GM23338 (cell line): Measurements from ENCODE around the gene PCBP3. TPM values are rescaled to one million over a fixed set of nuclear protein-coding genes. Genes with fewer than 3 reads are reported as not detected.

Experiments used
- ATAC-seq: fragments of 200-7000 bp; cut with Tn5 transposase; 3 replicates; pipeline ENCODE4 v1.9.1; 2020
- DNase-seq: peaks from one replicate; pipeline ENCODE4 v3.0.0-alpha.2; 2015; ENCODE audit warnings: low spot score
- H2AFZ ChIP-seq: fragments of 200-600 bp; sonication (generic); 2 replicates; pipeline ENCODE4 v1.8.0; 2016; ENCODE audit warnings: antibody characterized with exemption, mild to moderate bottlenecking, moderate library complexity
- H3F3A ChIP-seq: fragments of 200-600 bp; sonication (generic); replicated peaks from 2 replicates; pipeline ENCODE4 v1.8.0; 2017; ENCODE audit warnings: antibody characterized with exemption, mixed run types, low read depth
- H3K27ac ChIP-seq: fragments of 200-600 bp; sonication (generic); 2 replicates; pipeline ENCODE4 v1.6.1; 2016; ENCODE audit warnings: low read depth
- H3K27me3 ChIP-seq: fragments of 200-600 bp; sonication (generic); 2 replicates; pipeline ENCODE4 v1.8.0; 2016; ENCODE audit warnings: mild to moderate bottlenecking, mixed run types, moderate library complexity; ENCODE audit not compliant: insufficient read depth
- H3K36me3 ChIP-seq: fragments of 200-600 bp; sonication (generic); 2 replicates; pipeline ENCODE4 v1.8.0; 2016; ENCODE audit warnings: mild to moderate bottlenecking; ENCODE audit not compliant: insufficient read depth
- H3K4me1 ChIP-seq: fragments of 200-600 bp; sonication (generic); 2 replicates; pipeline ENCODE4 v1.8.0; 2016; ENCODE audit warnings: mild to moderate bottlenecking, moderate library complexity; ENCODE audit not compliant: insufficient read depth
- H3K4me2 ChIP-seq: fragments of 200-600 bp; sonication (generic); 2 replicates; pipeline ENCODE4 v1.7.1; 2017; ENCODE audit warnings: mixed run types
- H3K4me3 ChIP-seq: fragments of 200-600 bp; sonication (generic); 2 replicates; pipeline ENCODE4 v1.6.1; 2016; ENCODE audit warnings: mixed run types
- H3K79me2 ChIP-seq: fragments of 200-600 bp; sonication (generic); replicated peaks from 2 replicates; pipeline ENCODE4 v1.8.0; 2017; ENCODE audit warnings: mild to moderate bottlenecking; ENCODE audit not compliant: insufficient read depth
- H3K9me2 ChIP-seq: fragments of 200-600 bp; sonication (generic); 2 replicates; pipeline ENCODE4 v1.8.0; 2017; ENCODE audit not compliant: insufficient read depth
- H4K20me1 ChIP-seq: fragments of 200-600 bp; sonication (generic); replicated peaks from 2 replicates; pipeline ENCODE4 v1.8.0; 2017; ENCODE audit warnings: mild to moderate bottlenecking; ENCODE audit not compliant: insufficient read depth
- H3K27ac Mint-ChIP-seq: 2 replicates; pipeline ENCODE4 v1.8.0; 2020; ENCODE audit warnings: inconsistent platforms, mild to moderate bottlenecking, moderate library complexity, mixed read lengths
- H3K27me3 Mint-ChIP-seq: 3 replicates; pipeline ENCODE4 v1.8.0; 2022; ENCODE audit warnings: low read depth, mild to moderate bottlenecking, moderate library complexity, mixed read lengths, inconsistent platforms; ENCODE audit not compliant: insufficient read depth, poor library complexity
- H3K36me3 Mint-ChIP-seq: 3 replicates; pipeline ENCODE4 v1.8.0; 2021; ENCODE audit warnings: low read depth, mild to moderate bottlenecking, inconsistent platforms, moderate library complexity, mixed read lengths
- H3K4me1 Mint-ChIP-seq: 3 replicates; pipeline ENCODE4 v1.8.0; 2020; ENCODE audit warnings: mild to moderate bottlenecking, inconsistent platforms, mixed read lengths
- H3K4me3 Mint-ChIP-seq: 3 replicates; pipeline ENCODE4 v1.8.0; 2021; ENCODE audit warnings: moderate library complexity, mild to moderate bottlenecking, inconsistent platforms, mixed read lengths
- H3K9me3 Mint-ChIP-seq: 3 replicates; pipeline ENCODE4 v1.8.0; 2020; ENCODE audit warnings: moderate library complexity, mild to moderate bottlenecking, inconsistent platforms, mixed read lengths
- CREB1 ChIP-seq: fragments of 250-450 bp; sonication (Bioruptor Pico); IDR thresholded peaks from 2 replicates; pipeline ENCODE4 v1.5.0; 2020; ENCODE audit warnings: low read depth, mild to moderate bottlenecking, moderate library complexity
- EZH2 ChIP-seq: fragments of 200-600 bp; sonication (generic); IDR thresholded peaks from one replicate; pipeline ENCODE4 v1.8.0; 2017; ENCODE audit warnings: antibody characterized with exemption, mild to moderate bottlenecking, low read depth; ENCODE audit not compliant: unreplicated experiment
- EZH2phosphoT487 ChIP-seq: fragments of 200-600 bp; sonication (generic); IDR thresholded peaks from one replicate; pipeline ENCODE4 v1.8.1; 2018; ENCODE audit warnings: antibody characterized with exemption; ENCODE audit not compliant: unreplicated experiment
- JUNB ChIP-seq: IDR thresholded peaks from one replicate; pipeline ENCODE4 v1.6.1; 2016; ENCODE audit warnings: antibody characterized with exemption; ENCODE audit not compliant: unreplicated experiment
- NANOG ChIP-seq: IDR thresholded peaks from 2 replicates; pipeline ENCODE4 v1.6.1; 2016; ENCODE audit warnings: antibody characterized with exemption, borderline replicate concordance
- POLR2AphosphoS5 ChIP-seq: IDR thresholded peaks from 2 replicates; pipeline ENCODE4 v1.6.1; 2016; ENCODE audit warnings: antibody characterized with exemption, low read depth
- STAT1 ChIP-seq: IDR thresholded peaks from one replicate; pipeline ENCODE4 v1.6.1; 2016; ENCODE audit warnings: antibody characterized with exemption; ENCODE audit not compliant: unreplicated experiment
- ZNF114 ChIP-seq: fragments of 250-450 bp; sonication (Bioruptor Pico); IDR thresholded peaks from 2 replicates; pipeline ENCODE4 v1.5.0; 2020; ENCODE audit warnings: mild to moderate bottlenecking, moderate library complexity
- ZNF331 ChIP-seq: fragments of 250-450 bp; sonication (Bioruptor Pico); IDR thresholded peaks from 2 replicates; pipeline ENCODE4 v1.5.0; 2020; ENCODE audit warnings: low read depth, mild to moderate bottlenecking, moderate library complexity
- polyA plus RNA-seq: library from polyadenylated mRNA; unstranded; fragments of >200 nt; fragmentation: Nextera tagmentation; extraction: Ambion mirVana; gene quantifications from 2 replicates; pipeline ENCODE4 v1.2.1, GENCODE V29; 2016
- total RNA-seq: library from RNA; depleted of rRNA; stranded (reverse); fragments of >200 nt; shearing (Covaris generic); gene quantifications from 2 replicates; pipeline ENCODE4 v1.2.3, GENCODE V29; 2014
- TF ChIP-seq, protein P1 (sequence below): IDR thresholded peaks from one replicate; pipeline ENCODE4 v1.6.1; 2018; ENCODE audit warnings: antibody characterized with exemption; ENCODE audit not compliant: unreplicated experiment
- TF ChIP-seq, protein P2 (sequence below), 2 experiments: fragments of 200-600 bp in 1 of 2; sonication (generic) in 1 of 2; conservative IDR thresholded peaks; 2 replicates each; pipeline versions ENCODE4 v1.5.1 to v1.6.1; 2016 to 2017; ENCODE audit warnings: antibody characterized with exemption in 2 of 2, low read depth in 2 of 2, mild to moderate bottlenecking in 2 of 2, moderate library complexity in 1 of 2
- TF ChIP-seq, protein P3 (sequence below): fragments of 250-450 bp; sonication (Bioruptor Pico); IDR thresholded peaks from 2 replicates; pipeline ENCODE4 v1.5.0; 2020; ENCODE audit warnings: mild to moderate bottlenecking, moderate library complexity
- TF ChIP-seq, protein P4 (sequence below): IDR thresholded peaks from 2 replicates; pipeline ENCODE4 v1.6.1; 2016; ENCODE audit warnings: antibody characterized with exemption

Gene PCBP3
- total and polyA plus RNA-seq, 2 experiments from 2014 or later = 7.1 to 9.1 TPM

DNA sequence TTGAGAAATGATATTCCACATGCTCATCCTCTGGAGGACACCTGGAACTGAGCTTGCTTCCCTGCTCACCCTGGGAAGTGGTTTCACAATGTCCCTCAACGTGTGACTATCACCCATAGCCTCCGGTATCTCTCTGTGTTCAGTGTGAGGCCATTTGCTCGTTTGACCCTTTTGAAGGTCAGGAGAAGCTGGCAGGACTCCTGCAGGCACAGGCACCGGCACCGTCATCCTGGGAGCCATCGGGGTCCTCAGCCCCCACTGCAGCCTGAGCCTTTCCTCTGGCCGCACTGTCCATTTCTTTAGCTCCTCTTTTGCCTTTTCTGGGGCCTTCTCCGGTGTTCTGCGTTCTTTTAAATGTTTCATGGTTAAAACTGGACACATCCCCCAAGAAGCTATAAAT, 178.5 kb downstream of the PCBP3 start:
- Mint-ChIP-seq H3K27me3 (peaks cover 7% of the 10 kb centered on the region), H3K36me3 (no peaks in the 10 kb centered on the region), H3K4me1 (peaks cover 29% of the 10 kb centered on the region), H3K4me3 (no peak overlapping the region), H3K27ac (no peak overlapping the region), H3K9me3 (no peaks in the 10 kb centered on the region)
- Histone ChIP-seq H3K36me3 (no peaks in the 10 kb centered on the region), H3F3A (no peaks in the 10 kb centered on the region), H3K27me3 (no peaks in the 10 kb centered on the region), H3K9me2 (no peaks in the 10 kb centered on the region), H3K79me2 (no peaks in the 10 kb centered on the region), H3K27ac (no peak overlapping the region), H4K20me1 (no peaks in the 10 kb centered on the region), H3K4me3 (no peak overlapping the region), H3K4me1 (peaks cover 4% of the 10 kb centered on the region), H3K4me2 (no peak overlapping the region), H2AFZ (no peak overlapping the region)
- DNase-seq (no peak), ATAC-seq (no peak)
- TF ChIP-seq CREB1 (CRISPR knock-in tag) = no peak
- no peak for TF ChIP-seq ZNF331
- no peak for TF ChIP-seq ZNF114 (CRISPR knock-in tag)
- TF ChIP-seq, protein P1, sequence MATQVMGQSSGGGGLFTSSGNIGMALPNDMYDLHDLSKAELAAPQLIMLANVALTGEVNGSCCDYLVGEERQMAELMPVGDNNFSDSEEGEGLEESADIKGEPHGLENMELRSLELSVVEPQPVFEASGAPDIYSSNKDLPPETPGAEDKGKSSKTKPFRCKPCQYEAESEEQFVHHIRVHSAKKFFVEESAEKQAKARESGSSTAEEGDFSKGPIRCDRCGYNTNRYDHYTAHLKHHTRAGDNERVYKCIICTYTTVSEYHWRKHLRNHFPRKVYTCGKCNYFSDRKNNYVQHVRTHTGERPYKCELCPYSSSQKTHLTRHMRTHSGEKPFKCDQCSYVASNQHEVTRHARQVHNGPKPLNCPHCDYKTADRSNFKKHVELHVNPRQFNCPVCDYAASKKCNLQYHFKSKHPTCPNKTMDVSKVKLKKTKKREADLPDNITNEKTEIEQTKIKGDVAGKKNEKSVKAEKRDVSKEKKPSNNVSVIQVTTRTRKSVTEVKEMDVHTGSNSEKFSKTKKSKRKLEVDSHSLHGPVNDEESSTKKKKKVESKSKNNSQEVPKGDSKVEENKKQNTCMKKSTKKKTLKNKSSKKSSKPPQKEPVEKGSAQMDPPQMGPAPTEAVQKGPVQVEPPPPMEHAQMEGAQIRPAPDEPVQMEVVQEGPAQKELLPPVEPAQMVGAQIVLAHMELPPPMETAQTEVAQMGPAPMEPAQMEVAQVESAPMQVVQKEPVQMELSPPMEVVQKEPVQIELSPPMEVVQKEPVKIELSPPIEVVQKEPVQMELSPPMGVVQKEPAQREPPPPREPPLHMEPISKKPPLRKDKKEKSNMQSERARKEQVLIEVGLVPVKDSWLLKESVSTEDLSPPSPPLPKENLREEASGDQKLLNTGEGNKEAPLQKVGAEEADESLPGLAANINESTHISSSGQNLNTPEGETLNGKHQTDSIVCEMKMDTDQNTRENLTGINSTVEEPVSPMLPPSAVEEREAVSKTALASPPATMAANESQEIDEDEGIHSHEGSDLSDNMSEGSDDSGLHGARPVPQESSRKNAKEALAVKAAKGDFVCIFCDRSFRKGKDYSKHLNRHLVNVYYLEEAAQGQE = no peak
- no peak for TF ChIP-seq JUNB
- TF ChIP-seq STAT1 = no peak
- no peak for TF ChIP-seq NANOG
- no peak for TF ChIP-seq EZH2
- no peak for TF ChIP-seq EZH2phosphoT487
- no peak for TF ChIP-seq POLR2AphosphoS5
- TF ChIP-seq, protein P2, sequence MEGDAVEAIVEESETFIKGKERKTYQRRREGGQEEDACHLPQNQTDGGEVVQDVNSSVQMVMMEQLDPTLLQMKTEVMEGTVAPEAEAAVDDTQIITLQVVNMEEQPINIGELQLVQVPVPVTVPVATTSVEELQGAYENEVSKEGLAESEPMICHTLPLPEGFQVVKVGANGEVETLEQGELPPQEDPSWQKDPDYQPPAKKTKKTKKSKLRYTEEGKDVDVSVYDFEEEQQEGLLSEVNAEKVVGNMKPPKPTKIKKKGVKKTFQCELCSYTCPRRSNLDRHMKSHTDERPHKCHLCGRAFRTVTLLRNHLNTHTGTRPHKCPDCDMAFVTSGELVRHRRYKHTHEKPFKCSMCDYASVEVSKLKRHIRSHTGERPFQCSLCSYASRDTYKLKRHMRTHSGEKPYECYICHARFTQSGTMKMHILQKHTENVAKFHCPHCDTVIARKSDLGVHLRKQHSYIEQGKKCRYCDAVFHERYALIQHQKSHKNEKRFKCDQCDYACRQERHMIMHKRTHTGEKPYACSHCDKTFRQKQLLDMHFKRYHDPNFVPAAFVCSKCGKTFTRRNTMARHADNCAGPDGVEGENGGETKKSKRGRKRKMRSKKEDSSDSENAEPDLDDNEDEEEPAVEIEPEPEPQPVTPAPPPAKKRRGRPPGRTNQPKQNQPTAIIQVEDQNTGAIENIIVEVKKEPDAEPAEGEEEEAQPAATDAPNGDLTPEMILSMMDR (conservative IDR thresholded peaks at IDR 0.05; ENCODE audit: low read depth in 2 of 2) = no peak
- TF ChIP-seq, protein P3, sequence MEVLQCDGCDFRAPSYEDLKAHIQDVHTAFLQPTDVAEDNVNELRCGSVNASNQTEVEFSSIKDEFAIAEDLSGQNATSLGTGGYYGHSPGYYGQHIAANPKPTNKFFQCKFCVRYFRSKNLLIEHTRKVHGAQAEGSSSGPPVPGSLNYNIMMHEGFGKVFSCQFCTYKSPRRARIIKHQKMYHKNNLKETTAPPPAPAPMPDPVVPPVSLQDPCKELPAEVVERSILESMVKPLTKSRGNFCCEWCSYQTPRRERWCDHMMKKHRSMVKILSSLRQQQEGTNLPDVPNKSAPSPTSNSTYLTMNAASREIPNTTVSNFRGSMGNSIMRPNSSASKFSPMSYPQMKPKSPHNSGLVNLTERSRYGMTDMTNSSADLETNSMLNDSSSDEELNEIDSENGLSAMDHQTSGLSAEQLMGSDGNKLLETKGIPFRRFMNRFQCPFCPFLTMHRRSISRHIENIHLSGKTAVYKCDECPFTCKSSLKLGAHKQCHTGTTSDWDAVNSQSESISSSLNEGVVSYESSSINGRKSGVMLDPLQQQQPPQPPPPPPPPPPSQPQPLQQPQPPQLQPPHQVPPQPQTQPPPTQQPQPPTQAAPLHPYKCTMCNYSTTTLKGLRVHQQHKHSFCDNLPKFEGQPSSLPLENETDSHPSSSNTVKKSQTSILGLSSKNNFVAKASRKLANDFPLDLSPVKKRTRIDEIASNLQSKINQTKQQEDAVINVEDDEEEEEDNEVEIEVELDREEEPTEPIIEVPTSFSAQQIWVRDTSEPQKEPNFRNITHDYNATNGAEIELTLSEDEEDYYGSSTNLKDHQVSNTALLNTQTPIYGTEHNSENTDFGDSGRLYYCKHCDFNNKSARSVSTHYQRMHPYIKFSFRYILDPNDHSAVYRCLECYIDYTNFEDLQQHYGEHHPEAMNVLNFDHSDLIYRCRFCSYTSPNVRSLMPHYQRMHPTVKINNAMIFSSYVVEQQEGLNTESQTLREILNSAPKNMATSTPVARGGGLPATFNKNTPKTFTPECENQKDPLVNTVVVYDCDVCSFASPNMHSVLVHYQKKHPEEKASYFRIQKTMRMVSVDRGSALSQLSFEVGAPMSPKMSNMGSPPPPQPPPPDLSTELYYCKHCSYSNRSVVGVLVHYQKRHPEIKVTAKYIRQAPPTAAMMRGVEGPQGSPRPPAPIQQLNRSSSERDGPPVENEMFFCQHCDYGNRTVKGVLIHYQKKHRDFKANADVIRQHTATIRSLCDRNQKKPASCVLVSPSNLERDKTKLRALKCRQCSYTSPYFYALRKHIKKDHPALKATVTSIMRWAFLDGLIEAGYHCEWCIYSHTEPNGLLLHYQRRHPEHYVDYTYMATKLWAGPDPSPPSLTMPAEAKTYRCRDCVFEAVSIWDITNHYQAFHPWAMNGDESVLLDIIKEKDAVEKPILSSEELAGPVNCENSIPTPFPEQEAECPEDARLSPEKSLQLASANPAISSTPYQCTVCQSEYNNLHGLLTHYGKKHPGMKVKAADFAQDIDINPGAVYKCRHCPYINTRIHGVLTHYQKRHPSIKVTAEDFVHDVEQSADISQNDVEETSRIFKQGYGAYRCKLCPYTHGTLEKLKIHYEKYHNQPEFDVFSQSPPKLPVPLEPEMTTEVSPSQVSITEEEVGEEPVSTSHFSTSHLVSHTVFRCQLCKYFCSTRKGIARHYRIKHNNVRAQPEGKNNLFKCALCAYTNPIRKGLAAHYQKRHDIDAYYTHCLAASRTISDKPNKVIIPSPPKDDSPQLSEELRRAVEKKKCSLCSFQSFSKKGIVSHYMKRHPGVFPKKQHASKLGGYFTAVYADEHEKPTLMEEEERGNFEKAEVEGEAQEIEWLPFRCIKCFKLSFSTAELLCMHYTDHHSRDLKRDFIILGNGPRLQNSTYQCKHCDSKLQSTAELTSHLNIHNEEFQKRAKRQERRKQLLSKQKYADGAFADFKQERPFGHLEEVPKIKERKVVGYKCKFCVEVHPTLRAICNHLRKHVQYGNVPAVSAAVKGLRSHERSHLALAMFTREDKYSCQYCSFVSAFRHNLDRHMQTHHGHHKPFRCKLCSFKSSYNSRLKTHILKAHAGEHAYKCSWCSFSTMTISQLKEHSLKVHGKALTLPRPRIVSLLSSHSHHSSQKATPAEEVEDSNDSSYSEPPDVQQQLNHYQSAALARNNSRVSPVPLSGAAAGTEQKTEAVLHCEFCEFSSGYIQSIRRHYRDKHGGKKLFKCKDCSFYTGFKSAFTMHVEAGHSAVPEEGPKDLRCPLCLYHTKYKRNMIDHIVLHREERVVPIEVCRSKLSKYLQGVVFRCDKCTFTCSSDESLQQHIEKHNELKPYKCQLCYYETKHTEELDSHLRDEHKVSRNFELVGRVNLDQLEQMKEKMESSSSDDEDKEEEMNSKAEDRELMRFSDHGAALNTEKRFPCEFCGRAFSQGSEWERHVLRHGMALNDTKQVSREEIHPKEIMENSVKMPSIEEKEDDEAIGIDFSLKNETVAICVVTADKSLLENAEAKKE = no peak
- TF ChIP-seq, protein P4, sequence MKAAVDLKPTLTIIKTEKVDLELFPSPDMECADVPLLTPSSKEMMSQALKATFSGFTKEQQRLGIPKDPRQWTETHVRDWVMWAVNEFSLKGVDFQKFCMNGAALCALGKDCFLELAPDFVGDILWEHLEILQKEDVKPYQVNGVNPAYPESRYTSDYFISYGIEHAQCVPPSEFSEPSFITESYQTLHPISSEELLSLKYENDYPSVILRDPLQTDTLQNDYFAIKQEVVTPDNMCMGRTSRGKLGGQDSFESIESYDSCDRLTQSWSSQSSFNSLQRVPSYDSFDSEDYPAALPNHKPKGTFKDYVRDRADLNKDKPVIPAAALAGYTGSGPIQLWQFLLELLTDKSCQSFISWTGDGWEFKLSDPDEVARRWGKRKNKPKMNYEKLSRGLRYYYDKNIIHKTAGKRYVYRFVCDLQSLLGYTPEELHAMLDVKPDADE = no peak
